ENCODE measurements around the gene OR5K2.

DNA sequence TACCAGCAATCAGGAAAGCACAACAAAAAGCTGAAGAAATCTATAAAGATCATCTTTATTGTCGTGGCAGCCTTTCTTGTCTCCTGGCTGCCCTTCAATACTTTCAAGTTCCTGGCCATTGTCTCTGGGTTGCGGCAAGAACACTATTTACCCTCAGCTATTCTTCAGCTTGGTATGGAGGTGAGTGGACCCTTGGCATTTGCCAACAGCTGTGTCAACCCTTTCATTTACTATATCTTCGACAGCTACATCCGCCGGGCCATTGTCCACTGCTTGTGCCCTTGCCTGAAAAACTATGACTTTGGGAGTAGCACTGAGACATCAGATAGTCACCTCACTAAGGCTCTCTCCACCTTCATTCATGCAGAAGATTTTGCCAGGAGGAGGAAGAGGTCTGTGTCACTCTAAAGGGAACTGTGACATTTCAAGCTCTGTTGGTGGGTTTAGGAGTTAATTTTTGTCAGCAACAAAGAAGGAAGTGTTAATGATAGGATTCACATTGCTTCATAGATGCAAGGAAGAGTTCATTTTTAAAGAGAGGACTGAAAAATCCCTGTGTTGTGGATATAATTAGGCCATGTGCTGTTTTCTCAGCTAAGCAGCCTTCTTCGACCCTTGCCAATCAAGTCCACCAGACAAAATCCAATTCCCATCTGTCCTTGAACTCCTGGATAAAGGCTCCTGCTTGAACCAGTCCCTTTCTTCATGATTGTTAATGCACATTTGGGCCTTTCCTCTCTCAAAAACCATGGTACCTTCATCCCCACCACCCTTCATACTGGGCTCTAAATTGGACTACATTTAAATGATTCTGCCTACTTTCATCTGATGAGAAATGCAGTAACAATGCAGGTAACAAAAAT lies 35.5 kb downstream of the OR5K2 start:
- TF ChIP-seq, protein P1, sequence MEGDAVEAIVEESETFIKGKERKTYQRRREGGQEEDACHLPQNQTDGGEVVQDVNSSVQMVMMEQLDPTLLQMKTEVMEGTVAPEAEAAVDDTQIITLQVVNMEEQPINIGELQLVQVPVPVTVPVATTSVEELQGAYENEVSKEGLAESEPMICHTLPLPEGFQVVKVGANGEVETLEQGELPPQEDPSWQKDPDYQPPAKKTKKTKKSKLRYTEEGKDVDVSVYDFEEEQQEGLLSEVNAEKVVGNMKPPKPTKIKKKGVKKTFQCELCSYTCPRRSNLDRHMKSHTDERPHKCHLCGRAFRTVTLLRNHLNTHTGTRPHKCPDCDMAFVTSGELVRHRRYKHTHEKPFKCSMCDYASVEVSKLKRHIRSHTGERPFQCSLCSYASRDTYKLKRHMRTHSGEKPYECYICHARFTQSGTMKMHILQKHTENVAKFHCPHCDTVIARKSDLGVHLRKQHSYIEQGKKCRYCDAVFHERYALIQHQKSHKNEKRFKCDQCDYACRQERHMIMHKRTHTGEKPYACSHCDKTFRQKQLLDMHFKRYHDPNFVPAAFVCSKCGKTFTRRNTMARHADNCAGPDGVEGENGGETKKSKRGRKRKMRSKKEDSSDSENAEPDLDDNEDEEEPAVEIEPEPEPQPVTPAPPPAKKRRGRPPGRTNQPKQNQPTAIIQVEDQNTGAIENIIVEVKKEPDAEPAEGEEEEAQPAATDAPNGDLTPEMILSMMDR (IDR thresholded peaks at IDR 0.05), result no peak
- no peak for TF ChIP-seq POLR2AphosphoS5 (IDR thresholded peaks at IDR 0.05; ENCODE audit: low read depth, low read length)
- TF ChIP-seq, protein P2, sequence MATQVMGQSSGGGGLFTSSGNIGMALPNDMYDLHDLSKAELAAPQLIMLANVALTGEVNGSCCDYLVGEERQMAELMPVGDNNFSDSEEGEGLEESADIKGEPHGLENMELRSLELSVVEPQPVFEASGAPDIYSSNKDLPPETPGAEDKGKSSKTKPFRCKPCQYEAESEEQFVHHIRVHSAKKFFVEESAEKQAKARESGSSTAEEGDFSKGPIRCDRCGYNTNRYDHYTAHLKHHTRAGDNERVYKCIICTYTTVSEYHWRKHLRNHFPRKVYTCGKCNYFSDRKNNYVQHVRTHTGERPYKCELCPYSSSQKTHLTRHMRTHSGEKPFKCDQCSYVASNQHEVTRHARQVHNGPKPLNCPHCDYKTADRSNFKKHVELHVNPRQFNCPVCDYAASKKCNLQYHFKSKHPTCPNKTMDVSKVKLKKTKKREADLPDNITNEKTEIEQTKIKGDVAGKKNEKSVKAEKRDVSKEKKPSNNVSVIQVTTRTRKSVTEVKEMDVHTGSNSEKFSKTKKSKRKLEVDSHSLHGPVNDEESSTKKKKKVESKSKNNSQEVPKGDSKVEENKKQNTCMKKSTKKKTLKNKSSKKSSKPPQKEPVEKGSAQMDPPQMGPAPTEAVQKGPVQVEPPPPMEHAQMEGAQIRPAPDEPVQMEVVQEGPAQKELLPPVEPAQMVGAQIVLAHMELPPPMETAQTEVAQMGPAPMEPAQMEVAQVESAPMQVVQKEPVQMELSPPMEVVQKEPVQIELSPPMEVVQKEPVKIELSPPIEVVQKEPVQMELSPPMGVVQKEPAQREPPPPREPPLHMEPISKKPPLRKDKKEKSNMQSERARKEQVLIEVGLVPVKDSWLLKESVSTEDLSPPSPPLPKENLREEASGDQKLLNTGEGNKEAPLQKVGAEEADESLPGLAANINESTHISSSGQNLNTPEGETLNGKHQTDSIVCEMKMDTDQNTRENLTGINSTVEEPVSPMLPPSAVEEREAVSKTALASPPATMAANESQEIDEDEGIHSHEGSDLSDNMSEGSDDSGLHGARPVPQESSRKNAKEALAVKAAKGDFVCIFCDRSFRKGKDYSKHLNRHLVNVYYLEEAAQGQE (IDR thresholded peaks at IDR 0.05; ENCODE audit: insufficient read depth in 1 of 2, low read depth in 2 of 2, low read length in 1 of 2), result no peak
- TF ChIP-seq SIN3A (IDR thresholded peaks at IDR 0.05; ENCODE audit: borderline replicate concordance, insufficient read depth, low read depth, low read length), result no peak
- TF ChIP-seq TCF7L2 (IDR thresholded peaks at IDR 0.05; ENCODE audit: low read depth, low read length), result no peak
